GM11168 (cell line): ENCODE results near the gene TMEM219.

Source experiments
- in situ Hi-C: fragments of 300-500 bp; cut with MboI; formaldehyde crosslinking; loops from one replicate; pipeline ENCODE4 v1.12.0; 2022; ENCODE audit warnings: low sequenced_read_pairs; ENCODE audit not compliant: unreplicated experiment

TMEM219 gene

GRCh38 chr16:30009990-30010843 lies 48.3 kb downstream of the TMEM219 start:
- in situ Hi-C loops: loop anchor here (10.0 kb wide), 1 partner anchor 325 kb away; no protein-coding TSS in a partner anchor

GRCh38 chr16:30010844-30011713 lies 49.2 kb downstream of the TMEM219 start, which contains the start of gene DOC2A:
DOC2A (minus strand) TSS chr16:30011027; CDS start chr16:30010222, 805 bp downstream.
- in situ Hi-C loops: loop anchor here (10.0 kb wide), 1 partner anchor 326 kb away; no protein-coding TSS in a partner anchor

GRCh38 chr16:30011714-30012504 lies 50.0 kb downstream of the TMEM219 start:
- in situ Hi-C loops: loop anchor here (10.0 kb wide), 1 partner anchor 327 kb away; no protein-coding TSS in a partner anchor

- in situ Hi-C loops: loop anchor here (10.0 kb wide), 1 partner anchor 328 kb away; no protein-coding TSS in a partner anchor
Observed at GRCh38 chr16:30012598-30012997, 50.7 kb downstream of the TMEM219 start.

- in situ Hi-C loops: loop anchor here (10.0 kb wide), 1 partner anchor 331 kb away; no protein-coding TSS in a partner anchor
Observed at GRCh38 chr16:30015450-30015849, 53.6 kb downstream of the TMEM219 start.

- in situ Hi-C loops: loop anchor here (10.0 kb wide), 1 partner anchor 332 kb away; no protein-coding TSS in a partner anchor
Observed at GRCh38 chr16:30016555-30017276, 54.8 kb downstream of the TMEM219 start.

- in situ Hi-C loops: loop anchor here (10.0 kb wide), 1 partner anchor 332 kb away; no protein-coding TSS in a partner anchor
Observed at GRCh38 chr16:30017277-30017656, 55.4 kb downstream of the TMEM219 start.

- in situ Hi-C loops: loop anchor here (10.0 kb wide), 1 partner anchor 333 kb away; no protein-coding TSS in a partner anchor
Observed at GRCh38 chr16:30017937-30018336, 56.1 kb downstream of the TMEM219 start.

- in situ Hi-C loops: loop anchor here (10.0 kb wide), 1 partner anchor 334 kb away; no protein-coding TSS in a partner anchor
Observed at GRCh38 chr16:30018731-30019158, 56.9 kb downstream of the TMEM219 start.
